ENCODE measurements around the gene MAP7D3. TPM values are rescaled to one million over a fixed set of nuclear protein-coding genes. Genes with fewer than 3 reads are reported as not detected.

The MAP7D3 gene
- polyA plus RNA-seq, 1 donor from 2014 or later: 8.7 TPM

- no peaks in the 10 kb centered on the region for H3K36me3 Mint-ChIP-seq
- no peak overlapping the region for H3K27ac Mint-ChIP-seq
Observed at GRCh38 chrX:136166221-136166855, 84.9 kb downstream of the MAP7D3 start.

GRCh38 chrX:136165406-136165805, 85.8 kb downstream of the MAP7D3 start:
- Mint-ChIP-seq H3K27ac (no peak overlapping the region), H3K9me3 (no peaks in the 10 kb centered on the region), H3K4me1 (peaks cover 0 to 2% (median 1%) of the 10 kb centered on the region in 3 donors), H3K36me3 (no peaks in the 10 kb centered on the region), H3K27me3 (no peaks in the 10 kb centered on the region), H3K4me3 (no peak overlapping the region)

More at GRCh38 chrX:136166221-136166855, 84.9 kb downstream of the MAP7D3 start:
- H3K27me3 Mint-ChIP-seq: no peaks in the 10 kb centered on the region
- no peak overlapping the region for H3K4me3 Mint-ChIP-seq
- peaks cover 0 to 2% (median 1%) of the 10 kb centered on the region in 3 donors for H3K4me1 Mint-ChIP-seq
- no peaks in the 10 kb centered on the region for H3K9me3 Mint-ChIP-seq

GRCh38 chrX:136163689-136164088, 87.5 kb downstream of the MAP7D3 start:
- H3K27ac Mint-ChIP-seq: no peak overlapping the region
- peaks cover 0 to 3% (median 1%) of the 10 kb centered on the region in 3 donors for H3K4me1 Mint-ChIP-seq
- H3K36me3 Mint-ChIP-seq: no peaks in the 10 kb centered on the region
- H3K9me3 Mint-ChIP-seq: no peaks in the 10 kb centered on the region
- no peak overlapping the region for H3K4me3 Mint-ChIP-seq
- no peaks in the 10 kb centered on the region for H3K27me3 Mint-ChIP-seq

Other genes starting within 250 kb of the MAP7D3 start
- 10.7 TPM for gene FHL1, start 103.9 kb downstream of the MAP7D3 start, polyA plus RNA-seq
- not detected for gene ADGRG4, start 49.6 kb upstream of the MAP7D3 start, polyA plus RNA-seq
- not detected for gene BRS3, start 236.5 kb upstream of the MAP7D3 start, polyA plus RNA-seq
- 53.8 TPM for gene HTATSF1, start 246.2 kb upstream of the MAP7D3 start, polyA plus RNA-seq

Data from IgD-negative memory B cell (primary cell).